GM12878 (cell line): ENCODE data around the gene IFT22. TPM values are rescaled to one million over a fixed set of nuclear protein-coding genes. Genes with fewer than 3 reads are reported as not detected.
"Not testable (repeated sequence)": the region's sequence is repeated elsewhere in the genome, so short reads cannot be mapped to it uniquely, and the experiment has no call there.

Experiments used
- ATAC-seq: fragments of 200-7000 bp; cut with Tn5 transposase; 3 replicates; pipeline ENCODE4 v1.9.1; 2020; ENCODE audit warnings: mild to moderate bottlenecking, moderate library complexity
- BruUV-seq: library from RNA; stranded (reverse); fragments of 400-500 nt; replicated peaks from 2 replicates; lab custom pipeline; 2021; lab: Mats Ljungman, UMichigan
- CTCF ChIA-PET: fragments of 300-600 bp; sonication (Branson Sonifier 250); formaldehyde crosslinking; extraction: SDS; loops from one replicate; lab custom pipeline; 2021; ENCODE audit warnings: inconsistent platforms; lab: Yijun Ruan, JAX
- POLR2A ChIA-PET: fragments of 350-600 bp; formaldehyde crosslinking; extraction: SDS; loops from one replicate; lab custom pipeline; 2021; ENCODE audit warnings: inconsistent platforms; lab: Charles Lee
- RAD21 ChIA-PET: fragments of 300-600 bp; sonication (Branson Sonifier 250); formaldehyde crosslinking; loops from one replicate; lab custom pipeline; 2023; ENCODE audit warnings: antibody characterized with exemption; ENCODE audit not compliant: unreplicated experiment; lab: Charles Lee
- SMC1A ChIA-PET: fragments of 300-600 bp; sonication (Branson Sonifier 250); formaldehyde crosslinking; loops from one replicate; lab custom pipeline; 2023; ENCODE audit not compliant: unreplicated experiment, uncharacterized antibody; lab: Charles Lee
- DNase-seq: peaks from one replicate; pipeline ENCODE4 v3.0.0-alpha.2; 2011; ENCODE audit warnings: low read depth, low spot score
- FAIRE-seq: peaks from 3 replicates; lab custom pipeline; 2011; peaks lifted over from hg19 to GRCh38; lab: Jason Lieb, UNC
- H2AFZ ChIP-seq: 2 replicates; pipeline ENCODE4 v1.6.0; 2011; ENCODE audit warnings: low read depth, low read length, control low read depth; ENCODE audit not compliant: control insufficient read depth
- H3K27ac ChIP-seq: 2 replicates; pipeline ENCODE4 v1.5.1; 2011; ENCODE audit warnings: control low read depth; ENCODE audit not compliant: control insufficient read depth, insufficient read depth
- H3K27me3 ChIP-seq, 2 experiments: replicated peaks in 1 of 2; 2 replicates each; pipeline versions ENCODE4 v1.6.0 to v1.6.1; 2011; ENCODE audit warnings: low read length in 1 of 2; ENCODE audit not compliant: control insufficient read depth in 2 of 2, insufficient read depth in 2 of 2
- H3K36me3 ChIP-seq, 2 experiments: 2 replicates each; pipeline ENCODE4 v1.5.1; 2011; ENCODE audit warnings: low read length in 1 of 2; ENCODE audit not compliant: control insufficient read depth in 2 of 2, insufficient read depth in 2 of 2
- H3K4me1 ChIP-seq: 2 replicates; pipeline ENCODE4 v1.6.1; 2011; ENCODE audit warnings: mild to moderate bottlenecking, low read length, moderate library complexity, mixed read lengths; ENCODE audit not compliant: control insufficient read depth, insufficient read depth
- H3K4me2 ChIP-seq: 2 replicates; pipeline ENCODE4 v1.6.0; 2011; ENCODE audit warnings: control low read depth; ENCODE audit not compliant: control insufficient read depth, insufficient read depth
- H3K4me3 ChIP-seq: fragments of 200-600 bp; sonication (generic); 2 replicates; pipeline ENCODE4 v1.5.1; 2016
- H3K79me2 ChIP-seq: 2 replicates; pipeline ENCODE4 v1.6.0; 2011; ENCODE audit warnings: low read length; ENCODE audit not compliant: control insufficient read depth, insufficient read depth
- H3K9ac ChIP-seq: 2 replicates; pipeline ENCODE4 v1.8.0; 2011; ENCODE audit warnings: low read length, control low read depth, mixed read lengths; ENCODE audit not compliant: control insufficient read depth, insufficient read depth
- H3K9me3 ChIP-seq: replicated peaks from 3 replicates; pipeline ENCODE4 v1.5.1; 2011; ENCODE audit warnings: mild to moderate bottlenecking, low read length; ENCODE audit not compliant: control insufficient read depth, insufficient read depth
- H4K20me1 ChIP-seq: 2 replicates; pipeline ENCODE4 v1.6.0; 2011; ENCODE audit not compliant: control insufficient read depth, insufficient read depth
- NFYB ChIP-seq: IDR thresholded peaks from 2 replicates; pipeline ENCODE4 v1.6.1; 2011; ENCODE audit warnings: low read depth, mild to moderate bottlenecking, low read length, improper control_type of control experiment, moderate library complexity; ENCODE audit not compliant: insufficient read depth
- WGBS: methylation state at CpG from one replicate; pipeline ENCODE4 v1.1.6; 2016; ENCODE audit warnings: low lambda C conversion rate; ENCODE audit not compliant: insufficient replicate concordance, insufficient coverage; ENCODE audit errors: missing lambda C conversion rate; 5-methylcytosine and 5-hydroxymethylcytosine counted together
- in situ Hi-C: fragments of 300-500 bp; cut with MboI; formaldehyde crosslinking; loops from 9 replicates; pipeline ENCODE4 v1.14.3; 2018; ENCODE audit warnings: mixed read lengths
- intact Hi-C: fragments of 100-400 bp; cut with micrococcal nuclease; formaldehyde crosslinking; loops from one replicate; pipeline ENCODE4 v1.14.2; 2022; ENCODE audit not compliant: unreplicated experiment
- polyA plus RNA-seq, 11 experiments: library from polyadenylated mRNA; depleted of rRNA in 4 of 11; unstranded in 6 of 11; stranded (reverse) in 5 of 11; fragments of >200 nt; fragmentation: Nextera tagmentation in 4 of 11; fragmentation: Illumina TruSeq in 1 of 11; extraction: Ambion mirVana in 4 of 11; extraction: Trizol in 1 of 11; gene quantifications; 1 replicate in 1 of 11; 2 replicates in 10 of 11; pipeline versions ENCODE4 v1.2.1 to v1.2.3, GENCODE V29; 2011 to 2016; ENCODE audit warnings: inconsistent platforms in 2 of 11, missing spikeins in 2 of 11, low read depth in 1 of 11
- total RNA-seq, 4 experiments: library from RNA; depleted of rRNA in 3 of 4; stranded (reverse); fragments of >200 nt in 3 of 4; fragmentation: Illumina TruSeq in 1 of 4; extraction: Trizol in 1 of 4; gene quantifications; 2 replicates each; pipeline versions ENCODE4 v1.2.1 to v1.2.3, GENCODE V29; 2013 to 2021

The IFT22 gene
- total and polyA plus RNA-seq, 10 of the 15 experiments (the other 5 are each of a cell fraction or from before 2014, with no cell fraction given): 10.1 to 25.7 (median 19.0) TPM

- H4K20me1 ChIP-seq, H3K9me3 ChIP-seq, H3K4me1 ChIP-seq, H3K27me3 ChIP-seq, RAD21 ChIA-PET, CTCF ChIA-PET, SMC1A ChIA-PET, H2AFZ ChIP-seq, ATAC-seq, H3K79me2 ChIP-seq, POLR2A ChIA-PET, intact Hi-C loops, H3K27ac ChIP-seq, DNase-seq, BruUV-seq, in situ Hi-C loops, H3K36me3 ChIP-seq, H3K4me3 ChIP-seq, FAIRE-seq, H3K4me2 ChIP-seq, H3K9ac ChIP-seq: not testable (repeated sequence)
- peak; percentile 35; the same call in 1 of the 2 replicates for TF ChIP-seq NFYB
- 59% methylated on average over 12 of the region's 12 CpGs for WGBS
Measured at GRCh38 chr7:101349300-101349699, 27.7 kb upstream of the IFT22 start.

- intact Hi-C loops, H2AFZ ChIP-seq, SMC1A ChIA-PET, DNase-seq, CTCF ChIA-PET, H3K27ac ChIP-seq, H3K4me3 ChIP-seq, H3K4me1 ChIP-seq, ATAC-seq, RAD21 ChIA-PET, H4K20me1 ChIP-seq, H3K27me3 ChIP-seq, H3K36me3 ChIP-seq, in situ Hi-C loops, H3K4me2 ChIP-seq, H3K9ac ChIP-seq, FAIRE-seq, H3K9me3 ChIP-seq, H3K79me2 ChIP-seq, BruUV-seq, POLR2A ChIA-PET: not testable (repeated sequence)
- WGBS: 64% methylated on average over 25 of the region's 32 CpGs
Measured at GRCh38 chr7:101348456-101349067, 26.9 kb upstream of the IFT22 start.
